IPS DF 4.7 (cell line): Measurements from ENCODE around the gene WDR70.

Experiments
- DNase-seq: peaks from one replicate; pipeline ENCODE4 v3.0.0-alpha.2; 2013; ENCODE audit warnings: low spot score; ENCODE audit errors: extremely low read depth

The WDR70 gene

GRCh38 chr5:37721447-37721871 lies 342.3 kb downstream of the WDR70 start:
- DNase-seq = no peak

GRCh38 chr5:37722236-37723161 lies 343.4 kb downstream of the WDR70 start:
- no peak for DNase-seq

GRCh38 chr5:37723162-37723961 lies 344.2 kb downstream of the WDR70 start:
- no peak for DNase-seq

- DNase-seq = no peak
Measured at GRCh38 chr5:37724395-37725125, 345.4 kb downstream of the WDR70 start.

GRCh38 chr5:37725185-37725584 lies 346.1 kb downstream of the WDR70 start:
- DNase-seq = no peak

- DNase-seq = no peak
Measured at GRCh38 chr5:37727238-37727637, 348.1 kb downstream of the WDR70 start.

GRCh38 chr5:37730896-37731455 lies 351.9 kb downstream of the WDR70 start:
- DNase-seq = no peak

- no peak for DNase-seq
Measured at GRCh38 chr5:37734114-37734513, 355.0 kb downstream of the WDR70 start.

GRCh38 chr5:37735649-37736347 lies 356.7 kb downstream of the WDR70 start:
- no peak for DNase-seq

GRCh38 chr5:37736397-37736796 lies 357.3 kb downstream of the WDR70 start:
- DNase-seq = no peak

GRCh38 chr5:37737326-37738056 lies 358.4 kb downstream of the WDR70 start:
- DNase-seq = no peak

- DNase-seq = no peak
Measured at GRCh38 chr5:37738057-37738691, 359.1 kb downstream of the WDR70 start.

- no peak for DNase-seq
Measured at GRCh38 chr5:37738865-37739488, 359.9 kb downstream of the WDR70 start.

GRCh38 chr5:37739817-37740261 lies 360.7 kb downstream of the WDR70 start:
- DNase-seq = no peak

- DNase-seq = no peak
Measured at GRCh38 chr5:37740331-37741066, 361.4 kb downstream of the WDR70 start.

GRCh38 chr5:37742111-37742510 lies 363.0 kb downstream of the WDR70 start:
- DNase-seq = no peak

GRCh38 chr5:37751227-37751626 lies 372.1 kb downstream of the WDR70 start:
- DNase-seq = no peak

GRCh38 chr5:37754976-37755375 lies 375.9 kb downstream of the WDR70 start:
- DNase-seq = no peak
